ENCODE results near the gene GDPD5.

DNA sequence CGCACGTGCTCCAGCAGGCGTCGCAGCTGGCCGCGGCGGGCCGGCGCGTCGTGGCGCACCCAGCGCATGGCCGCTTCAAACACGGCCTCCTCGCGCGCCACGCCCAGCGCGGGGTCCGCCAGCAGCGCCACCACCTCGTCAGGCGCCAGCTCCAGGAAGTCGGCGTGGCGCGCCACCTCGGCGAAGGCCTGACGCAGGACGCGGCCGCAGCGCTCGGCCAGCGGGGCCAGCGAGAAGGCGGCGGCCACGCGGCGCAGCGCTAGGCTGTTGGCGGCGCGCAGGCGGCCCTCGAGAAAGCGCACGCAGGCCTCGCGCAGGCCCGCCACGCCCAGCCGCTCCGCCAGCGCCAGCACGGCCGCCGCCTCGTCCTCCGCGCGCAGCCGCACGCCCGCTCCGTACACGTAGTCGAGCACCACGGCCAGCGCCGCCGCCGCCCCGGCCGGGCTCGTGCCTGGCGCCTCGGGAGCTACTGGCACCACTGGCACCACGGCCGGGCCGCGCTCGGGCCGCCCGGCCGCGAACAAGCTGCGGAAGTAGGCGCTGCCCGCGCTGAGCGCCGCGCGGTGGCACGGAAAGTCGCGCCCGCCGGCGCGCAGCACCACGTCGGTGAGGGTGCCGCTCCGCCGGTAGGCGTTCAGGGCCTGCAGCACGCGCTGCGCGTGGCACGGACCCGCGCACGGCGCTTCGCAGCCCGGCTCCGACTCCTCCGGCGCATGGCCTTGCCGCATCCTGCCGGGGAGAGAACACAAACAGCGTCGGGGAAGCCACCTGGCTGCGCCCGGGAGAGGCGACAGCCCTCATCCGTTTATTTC, 95.6 kb downstream of the GDPD5 start:
- TF ChIP-seq CTCF (IDR thresholded peaks at IDR 0.05) (no peak), POLR2A (IDR thresholded peaks at IDR 0.05) (no peak)

Measured in ovary (tissue), 3 donors.